ENCODE measurements around the gene KCNH5. TPM values are rescaled to one million over a fixed set of nuclear protein-coding genes. Genes with fewer than 3 reads are reported as not detected.
A peak's percentile ranks its signal among the peaks of the same experiment; 100 is the strongest.

The KCNH5 gene
- total RNA-seq, 4 donors from 2014 or later, result 0.04 to 0.27 (median 0.15) TPM

GRCh38 chr14:63046339-63047268 is 1.3 kb upstream of the KCNH5 start:
- TF ChIP-seq POLR2AphosphoS5 (IDR thresholded peaks at IDR 0.05), result no peak
- TF ChIP-seq POLR2A (IDR thresholded peaks at IDR 0.05), result no peak
- TF ChIP-seq EP300 (IDR thresholded peaks at IDR 0.05), result no peak
- no peak for TF ChIP-seq CTCF (IDR thresholded peaks at IDR 0.05)
- Histone ChIP-seq H3K4me3 (peak overlapping the region in 1 of 2 donors; percentile 47), H3K9me3 (no peaks in the 10 kb centered on the region), H3K4me1 (peaks cover 0 to 18% (median 11%) of the 10 kb centered on the region in 3 donors), H3K27me3 (peaks cover 80% of the 10 kb centered on the region), H3K36me3 (no peaks in the 10 kb centered on the region), H3K27ac (no peak overlapping the region)
- WGBS, 2 donors (ENCODE audit: low coverage in 1 of 2), result 2 to 16% methylated on average over 13 to 23 of the region's 23 CpGs
- no peak for ATAC-seq

GRCh38 chr14:63045612-63046320 is 508 bp upstream of the KCNH5 start:
- WGBS, 2 donors (ENCODE audit: low coverage in 1 of 2), result no CpG with 5 or more reads among the region's 70 CpGs
- H3K4me3 ChIP-seq, result peak overlapping the region in 1 of 2 donors; percentile 47
- peak; percentile 29 for ATAC-seq
- peaks cover 0 to 18% (median 11%) of the 10 kb centered on the region in 3 donors for H3K4me1 ChIP-seq
- H3K36me3 ChIP-seq, result no peaks in the 10 kb centered on the region
- TF ChIP-seq EP300 (IDR thresholded peaks at IDR 0.05) (no peak), POLR2A (IDR thresholded peaks at IDR 0.05) (no peak), CTCF (IDR thresholded peaks at IDR 0.05) (no peak), POLR2AphosphoS5 (IDR thresholded peaks at IDR 0.05) (no peak)
- no peak overlapping the region for H3K27ac ChIP-seq
- peaks cover 88% of the 10 kb centered on the region for H3K27me3 ChIP-seq
- H3K9me3 ChIP-seq, result no peaks in the 10 kb centered on the region

GRCh38 chr14:63039866-63040265 is 5.4 kb downstream of the KCNH5 start:
- ATAC-seq, result no peak
- H3K27me3 ChIP-seq, result peaks cover 45% of the 10 kb centered on the region
- H3K4me3 ChIP-seq, result no peak overlapping the region
- no peaks in the 10 kb centered on the region for H3K36me3 ChIP-seq
- WGBS, 2 donors (ENCODE audit: low coverage in 1 of 2), result 6 to 10% methylated on average over 3 of the region's 3 CpGs
- H3K4me1 ChIP-seq, result peaks cover 0 to 3% (median 0%) of the 10 kb centered on the region in 3 donors
- no peaks in the 10 kb centered on the region for H3K9me3 ChIP-seq
- H3K27ac ChIP-seq, result no peak overlapping the region
- TF ChIP-seq EP300 (IDR thresholded peaks at IDR 0.05) (no peak), CTCF (IDR thresholded peaks at IDR 0.05) (peak in 1 of 4 experiments; percentile 30), POLR2A (IDR thresholded peaks at IDR 0.05) (no peak), POLR2AphosphoS5 (IDR thresholded peaks at IDR 0.05) (no peak)

- no peaks in the 10 kb centered on the region for H3K27me3 ChIP-seq
- TF ChIP-seq EP300 (IDR thresholded peaks at IDR 0.05) (no peak), POLR2AphosphoS5 (IDR thresholded peaks at IDR 0.05) (no peak), POLR2A (IDR thresholded peaks at IDR 0.05) (no peak), CTCF (IDR thresholded peaks at IDR 0.05) (no peak)
- no peak overlapping the region for H3K27ac ChIP-seq
- no peak overlapping the region for H3K4me3 ChIP-seq
- H3K9me3 ChIP-seq, result no peaks in the 10 kb centered on the region
- no peaks in the 10 kb centered on the region for H3K4me1 ChIP-seq
- WGBS, 2 donors (ENCODE audit: low coverage in 1 of 2), result 56 to 58% methylated on average over 4 of the region's 4 CpGs
- no peak for ATAC-seq
- no peaks in the 10 kb centered on the region for H3K36me3 ChIP-seq
These were observed 12.6 kb downstream of the KCNH5 start for GRCh38 chr14:63032641-63033040.
